ENCODE results near the gene LNPEP. TPM values are rescaled to one million over a fixed set of nuclear protein-coding genes. Genes with fewer than 3 reads are reported as not detected.

LNPEP gene
- total and polyA plus RNA-seq, 8 donors: 2.0 to 20.0 (median 9.6) TPM

DNA sequence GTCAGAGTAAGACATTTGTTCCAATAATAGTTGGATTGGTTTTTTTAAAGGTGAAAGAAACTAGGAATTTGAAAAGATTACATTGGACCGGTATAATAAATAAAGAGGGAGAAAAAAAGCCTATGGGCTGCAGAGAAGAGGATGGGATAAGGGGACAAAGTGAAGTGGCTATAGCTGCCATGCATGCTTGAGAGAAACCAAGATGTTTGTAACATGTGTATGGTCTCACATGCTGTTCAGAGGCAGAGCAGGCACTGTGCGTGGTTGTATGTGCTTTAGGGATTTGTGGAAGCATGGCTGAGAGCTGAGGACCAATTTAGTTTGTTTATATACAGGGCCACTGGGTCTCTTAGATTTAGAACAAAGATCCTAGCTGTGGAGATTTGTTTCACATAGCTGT lies 32.7 kb downstream of the LNPEP start:
- peak in 2 of 4 donors; percentile 15 to 49 for ATAC-seq
- Histone ChIP-seq H3K4me3 (no peak overlapping the region), H3K4me1 (peaks cover 10 to 18% (median 13%) of the 10 kb centered on the region in 3 donors), H3K9me3 (no peaks in the 10 kb centered on the region), H3K27me3 (no peaks in the 10 kb centered on the region), H3K27ac (no peak overlapping the region), H3K36me3 (no peaks in the 10 kb centered on the region)
- TF ChIP-seq, protein P1, sequence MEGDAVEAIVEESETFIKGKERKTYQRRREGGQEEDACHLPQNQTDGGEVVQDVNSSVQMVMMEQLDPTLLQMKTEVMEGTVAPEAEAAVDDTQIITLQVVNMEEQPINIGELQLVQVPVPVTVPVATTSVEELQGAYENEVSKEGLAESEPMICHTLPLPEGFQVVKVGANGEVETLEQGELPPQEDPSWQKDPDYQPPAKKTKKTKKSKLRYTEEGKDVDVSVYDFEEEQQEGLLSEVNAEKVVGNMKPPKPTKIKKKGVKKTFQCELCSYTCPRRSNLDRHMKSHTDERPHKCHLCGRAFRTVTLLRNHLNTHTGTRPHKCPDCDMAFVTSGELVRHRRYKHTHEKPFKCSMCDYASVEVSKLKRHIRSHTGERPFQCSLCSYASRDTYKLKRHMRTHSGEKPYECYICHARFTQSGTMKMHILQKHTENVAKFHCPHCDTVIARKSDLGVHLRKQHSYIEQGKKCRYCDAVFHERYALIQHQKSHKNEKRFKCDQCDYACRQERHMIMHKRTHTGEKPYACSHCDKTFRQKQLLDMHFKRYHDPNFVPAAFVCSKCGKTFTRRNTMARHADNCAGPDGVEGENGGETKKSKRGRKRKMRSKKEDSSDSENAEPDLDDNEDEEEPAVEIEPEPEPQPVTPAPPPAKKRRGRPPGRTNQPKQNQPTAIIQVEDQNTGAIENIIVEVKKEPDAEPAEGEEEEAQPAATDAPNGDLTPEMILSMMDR (IDR thresholded peaks at IDR 0.05): no peak
- FAIRE-seq: no peak
- DNase-seq: no peak
- 63 to 65% methylated on average over 2 of the region's 2 CpGs for WGBS, 2 donors
- intact Hi-C loops (cut with DNase I): no loop called here

- Histone ChIP-seq H3K4me1 (peaks cover 10 to 15% (median 12%) of the 10 kb centered on the region in 3 donors), H3K4me3 (no peak overlapping the region), H3K27ac (no peak overlapping the region), H3K9me3 (no peaks in the 10 kb centered on the region), H3K36me3 (no peaks in the 10 kb centered on the region), H3K27me3 (no peaks in the 10 kb centered on the region)
- TF ChIP-seq, protein P1 (IDR thresholded peaks at IDR 0.05): no peak
- WGBS, 2 donors: 67 to 72% methylated on average over 2 of the region's 2 CpGs
- ATAC-seq (no peak), FAIRE-seq (no peak), DNase-seq (no peak)
- intact Hi-C loops (cut with DNase I): no loop called here
These were observed 33.5 kb downstream of the LNPEP start for GRCh38 chr5:96969366-96969765.

GRCh38 chr5:96972599-96973334 lies 36.9 kb downstream of the LNPEP start:
- Histone ChIP-seq H3K36me3 (no peaks in the 10 kb centered on the region), H3K9me3 (no peaks in the 10 kb centered on the region), H3K27me3 (no peaks in the 10 kb centered on the region), H3K4me1 (peaks cover 15 to 21% (median 16%) of the 10 kb centered on the region in 3 donors), H3K27ac (no peak overlapping the region), H3K4me3 (no peak overlapping the region)
- DNase-seq (no peak), FAIRE-seq (no peak), ATAC-seq (no peak)
- 88 to 89% methylated on average over 5 of the region's 5 CpGs for WGBS, 2 donors
- TF ChIP-seq, protein P1 (IDR thresholded peaks at IDR 0.05): no peak
- intact Hi-C loops (cut with DNase I): no loop called here

GRCh38 chr5:96973532-96974401 lies 37.9 kb downstream of the LNPEP start:
- Histone ChIP-seq H3K9me3 (no peaks in the 10 kb centered on the region), H3K4me3 (no peak overlapping the region), H3K4me1 (peaks cover 8 to 21% (median 9%) of the 10 kb centered on the region in 3 donors), H3K27me3 (no peaks in the 10 kb centered on the region), H3K36me3 (no peaks in the 10 kb centered on the region), H3K27ac (no peak overlapping the region)
- 89 to 91% methylated on average over 2 of the region's 2 CpGs for WGBS, 2 donors
- no peak for FAIRE-seq
- DNase-seq: no peak
- no peak for ATAC-seq
- TF ChIP-seq, protein P1 (IDR thresholded peaks at IDR 0.05): no peak
- intact Hi-C loops (cut with DNase I): no loop called here
